MM.1S (cell line): ENCODE results near the gene SCFD2.

Experiments
- DNase-seq: peaks from one replicate; pipeline ENCODE4 v3.0.0-alpha.2; 2015
- H2AFZ ChIP-seq: fragments of 300-600 bp; sonication (generic); 2 replicates; pipeline ENCODE4 v1.6.0; 2016; ENCODE audit warnings: antibody characterized with exemption, low read length
- H3F3A ChIP-seq: fragments of 300-600 bp; sonication (generic); 2 replicates; pipeline ENCODE4 v1.6.1; 2016; ENCODE audit warnings: mild to moderate bottlenecking, antibody characterized with exemption, low read length, moderate library complexity, mixed read lengths; ENCODE audit not compliant: insufficient read depth
- H3K27ac ChIP-seq: fragments of 300-600 bp; sonication (generic); 2 replicates; pipeline ENCODE4 v1.5.1; 2016; ENCODE audit warnings: mild to moderate bottlenecking, low read length
- H3K27me3 ChIP-seq: fragments of 300-600 bp; sonication (generic); replicated peaks from 2 replicates; pipeline ENCODE4 v1.6.0; 2016; ENCODE audit warnings: low read length; ENCODE audit not compliant: insufficient read depth
- H3K36me3 ChIP-seq: fragments of 300-600 bp; sonication (generic); replicated peaks from 2 replicates; pipeline ENCODE4 v1.6.1; 2016; ENCODE audit warnings: mild to moderate bottlenecking, low read length, mixed read lengths; ENCODE audit not compliant: insufficient read depth
- H3K4me1 ChIP-seq: fragments of 300-600 bp; sonication (generic); 2 replicates; pipeline ENCODE4 v1.6.1; 2016; ENCODE audit warnings: low read length, mixed read lengths
- H3K4me2 ChIP-seq: fragments of 300-600 bp; sonication (generic); 2 replicates; pipeline ENCODE4 v1.6.0; 2016; ENCODE audit warnings: low read depth, low read length
- H3K4me3 ChIP-seq: fragments of 300-600 bp; sonication (generic); 2 replicates; pipeline ENCODE4 v1.5.1; 2016; ENCODE audit warnings: low read length, mixed read lengths
- H3K79me2 ChIP-seq: fragments of 300-600 bp; sonication (generic); 2 replicates; pipeline ENCODE4 v1.6.1; 2016; ENCODE audit warnings: mixed run types, low read length, mixed read lengths
- H3K9ac ChIP-seq: fragments of 300-600 bp; sonication (generic); 2 replicates; pipeline ENCODE4 v1.6.1; 2016; ENCODE audit warnings: low read length, mixed read lengths
- H3K9me2 ChIP-seq: fragments of 300-600 bp; sonication (generic); replicated peaks from 2 replicates; pipeline ENCODE4 v1.6.1; 2016; ENCODE audit warnings: mild to moderate bottlenecking, low read length, mixed read lengths; ENCODE audit not compliant: insufficient read depth
- H3K9me3 ChIP-seq: fragments of 300-600 bp; sonication (generic); replicated peaks from 2 replicates; pipeline ENCODE4 v1.6.1; 2016; ENCODE audit warnings: mild to moderate bottlenecking, low read length, mixed read lengths; ENCODE audit not compliant: insufficient read depth
- H4K20me1 ChIP-seq: fragments of 300-600 bp; sonication (generic); 2 replicates; pipeline ENCODE4 v1.6.1; 2016; ENCODE audit warnings: mild to moderate bottlenecking, low read length, moderate library complexity, mixed read lengths; ENCODE audit not compliant: insufficient read depth
- CTCF ChIP-seq: fragments of 300-600 bp; sonication (generic); IDR thresholded peaks from 2 replicates; pipeline ENCODE4 v1.5.1; 2016; ENCODE audit warnings: antibody characterized with exemption, low read length, mixed read lengths
- EZH2 ChIP-seq: fragments of 300-600 bp; sonication (generic); optimal IDR thresholded peaks from 2 replicates; pipeline ENCODE3; 2017; ENCODE audit warnings: low read depth, mild to moderate bottlenecking, antibody characterized with exemption, low read length, mixed read lengths
- EZH2phosphoT487 ChIP-seq: fragments of 300-600 bp; sonication (generic); IDR thresholded peaks from 2 replicates; pipeline ENCODE4 v1.6.1; 2018; ENCODE audit warnings: antibody characterized with exemption, low read length

SCFD2 gene

GRCh38 chr4:53136954-53137353 lies 228.9 kb downstream of the SCFD2 start:
- H3K27me3 ChIP-seq: no peaks in the 10 kb centered on the region
- no peak for TF ChIP-seq EZH2
- H3K79me2 ChIP-seq: no peaks in the 10 kb centered on the region

GRCh38 chr4:53132132-53132891 lies 233.5 kb downstream of the SCFD2 start:
- Histone ChIP-seq H3K4me1 (no peaks in the 10 kb centered on the region), H3K4me2 (no peak overlapping the region), H3K9me3 (no peaks in the 10 kb centered on the region), H2AFZ (no peak overlapping the region), H3K79me2 (no peaks in the 10 kb centered on the region), H4K20me1 (no peaks in the 10 kb centered on the region), H3K9ac (no peak overlapping the region), H3K27ac (no peak overlapping the region), H3K27me3 (no peaks in the 10 kb centered on the region), H3K36me3 (no peaks in the 10 kb centered on the region), H3K4me3 (no peak overlapping the region), H3F3A (no peaks in the 10 kb centered on the region), H3K9me2 (no peaks in the 10 kb centered on the region)
- no peak for DNase-seq
- TF ChIP-seq CTCF (no peak), EZH2 (no peak), EZH2phosphoT487 (no peak)

More at GRCh38 chr4:53136954-53137353, 228.9 kb downstream of the SCFD2 start:
- no peaks in the 10 kb centered on the region for H3F3A ChIP-seq
- no peaks in the 10 kb centered on the region for H3K36me3 ChIP-seq
- H3K4me1 ChIP-seq: no peaks in the 10 kb centered on the region
- H3K9me2 ChIP-seq: no peaks in the 10 kb centered on the region
- no peak overlapping the region for H3K4me3 ChIP-seq
- H4K20me1 ChIP-seq: no peaks in the 10 kb centered on the region
- H3K27ac ChIP-seq: no peak overlapping the region
- no peak overlapping the region for H2AFZ ChIP-seq
- no peak overlapping the region for H3K9ac ChIP-seq
- no peak for DNase-seq
- no peaks in the 10 kb centered on the region for H3K9me3 ChIP-seq
- H3K4me2 ChIP-seq: no peak overlapping the region

- no peak for DNase-seq
- no peaks in the 10 kb centered on the region for H3K79me2 ChIP-seq
- no peaks in the 10 kb centered on the region for H3K9me2 ChIP-seq
- H2AFZ ChIP-seq: no peak overlapping the region
- no peak overlapping the region for H3K4me2 ChIP-seq
- no peaks in the 10 kb centered on the region for H3F3A ChIP-seq
- TF ChIP-seq EZH2 (no peak), EZH2phosphoT487 (no peak), CTCF (no peak)
- no peaks in the 10 kb centered on the region for H3K36me3 ChIP-seq
- H3K9ac ChIP-seq: no peak overlapping the region
- no peaks in the 10 kb centered on the region for H3K9me3 ChIP-seq
- no peaks in the 10 kb centered on the region for H4K20me1 ChIP-seq
- H3K4me3 ChIP-seq: no peak overlapping the region
- H3K4me1 ChIP-seq: no peaks in the 10 kb centered on the region
- no peak overlapping the region for H3K27ac ChIP-seq
- H3K27me3 ChIP-seq: no peaks in the 10 kb centered on the region
Measured at GRCh38 chr4:53131562-53131925, 234.3 kb downstream of the SCFD2 start.

GRCh38 chr4:53130896-53131561 lies 234.8 kb downstream of the SCFD2 start:
- no peak for DNase-seq
- H3F3A ChIP-seq: no peaks in the 10 kb centered on the region
- H3K27ac ChIP-seq: no peak overlapping the region
- no peaks in the 10 kb centered on the region for H4K20me1 ChIP-seq
- no peaks in the 10 kb centered on the region for H3K4me1 ChIP-seq
- no peaks in the 10 kb centered on the region for H3K9me3 ChIP-seq
- H3K27me3 ChIP-seq: no peaks in the 10 kb centered on the region
- H3K9me2 ChIP-seq: no peaks in the 10 kb centered on the region
- H3K9ac ChIP-seq: no peak overlapping the region
- TF ChIP-seq EZH2: no peak
- no peak overlapping the region for H2AFZ ChIP-seq
- no peaks in the 10 kb centered on the region for H3K79me2 ChIP-seq
- no peak overlapping the region for H3K4me3 ChIP-seq
- H3K36me3 ChIP-seq: no peaks in the 10 kb centered on the region
- no peak overlapping the region for H3K4me2 ChIP-seq
